ENCODE measurements around the gene LIMK2.

- no peak for TF ChIP-seq CTCF (IDR thresholded peaks at IDR 0.05)
- TF ChIP-seq EP300 (IDR thresholded peaks at IDR 0.05), result no peak
- no peak for TF ChIP-seq POLR2A (IDR thresholded peaks at IDR 0.05)
- no peak for TF ChIP-seq POLR2AphosphoS5 (IDR thresholded peaks at IDR 0.05)
These were observed 38.9 kb downstream of the LIMK2 start for GRCh38 chr22:31250740-31251600.

All from stomach (tissue), 4 donors.